Non-pigmented ciliary epithelial cell (primary cell): ENCODE data around the gene LAMB1.

Source experiments
- DNase-seq: peaks from one replicate; pipeline ENCODE4 v3.0.0-alpha.2; 2010; ENCODE audit warnings: low read depth

The LAMB1 gene

GRCh38 chr7:108017776-108018151 is 14.8 kb upstream of the LAMB1 start:
- DNase-seq = no peak

- no peak for DNase-seq
Observed at GRCh38 chr7:108016841-108017775, 14.1 kb upstream of the LAMB1 start.

GRCh38 chr7:108015740-108016139 is 12.8 kb upstream of the LAMB1 start:
- DNase-seq = no peak

GRCh38 chr7:108014747-108015682 is 12.1 kb upstream of the LAMB1 start:
- DNase-seq = no peak

GRCh38 chr7:108014215-108014614 is 11.3 kb upstream of the LAMB1 start:
- no peak for DNase-seq

GRCh38 chr7:108012499-108013430 is 9.8 kb upstream of the LAMB1 start:
- no peak for DNase-seq

GRCh38 chr7:108010377-108010776 is 7.4 kb upstream of the LAMB1 start:
- no peak for DNase-seq

- DNase-seq = no peak
Observed at GRCh38 chr7:108009873-108010272, 6.9 kb upstream of the LAMB1 start.

GRCh38 chr7:108008827-108009226 is 5.9 kb upstream of the LAMB1 start:
- no peak for DNase-seq

GRCh38 chr7:108008240-108008639 is 5.3 kb upstream of the LAMB1 start:
- no peak for DNase-seq

GRCh38 chr7:108007762-108008161 is 4.8 kb upstream of the LAMB1 start:
- no peak for DNase-seq

- DNase-seq = no peak
Observed at GRCh38 chr7:108007261-108007660, 4.3 kb upstream of the LAMB1 start.

GRCh38 chr7:108004220-108005142 is 1.5 kb upstream of the LAMB1 start:
- no peak for DNase-seq

GRCh38 chr7:108003599-108003935 is 606 bp upstream of the LAMB1 start:
- no peak for DNase-seq

- no peak for DNase-seq
Observed at GRCh38 chr7:108001764-108002725, 916 bp downstream of the LAMB1 start.

- no peak for DNase-seq
Observed at GRCh38 chr7:108000875-108001763, 1.8 kb downstream of the LAMB1 start.

GRCh38 chr7:107999779-108000560 is 3.0 kb downstream of the LAMB1 start:
- DNase-seq = no peak
